ENCODE data around the gene SLC38A10. TPM values are rescaled to one million over a fixed set of nuclear protein-coding genes. Genes with fewer than 3 reads are reported as not detected.
A peak's percentile ranks its signal among the peaks of the same experiment; 100 is the strongest.

SLC38A10 gene
- polyA plus RNA-seq, 1 donor (not counting 4 experiments of a cell fraction or from before 2014, with no cell fraction given) = 16.8 TPM

- Histone ChIP-seq H3K9ac (ENCODE audit: control insufficient read depth, extremely low read depth, insufficient read depth, low read length) (peak overlapping the region; percentile 92), H3K9me3 (ENCODE audit: control insufficient read depth, low read depth, low read length) (no peaks in the 10 kb centered on the region), H3K79me2 (ENCODE audit: control insufficient read depth, insufficient read depth, low read length) (peaks cover 35% of the 10 kb centered on the region), H3K27me3 (ENCODE audit: control insufficient read depth, extremely low read depth, insufficient read depth, low read length) (no peaks in the 10 kb centered on the region), H3K4me3 (ENCODE audit: control insufficient read depth in 2 of 3, extremely low read depth in 1 of 3, insufficient read depth in 2 of 3, low read depth in 1 of 3, low read length in 3 of 3) (peak overlapping the region; percentile 76 to 96 (median 84)), H3K4me1 (ENCODE audit: control insufficient read depth, extremely low read depth, insufficient read depth, low read length) (peaks cover 19% of the 10 kb centered on the region), H4K20me1 (ENCODE audit: control insufficient read depth, extremely low read depth, insufficient read depth, low read length) (no peaks in the 10 kb centered on the region), H3K9me1 (ENCODE audit: control insufficient read depth, extremely low read depth, insufficient read depth, low read length) (no peaks in the 10 kb centered on the region), H3K27ac (ENCODE audit: control insufficient read depth, insufficient read depth, low read length) (peak overlapping the region; percentile 50), H2AFZ (ENCODE audit: control insufficient read depth, low read length) (peak overlapping the region; percentile 72), H3K36me3 (ENCODE audit: control insufficient read depth in 2 of 2, extremely low read depth in 1 of 2, insufficient read depth in 2 of 2, low read length in 2 of 2) (peaks cover 6 to 8% of the 10 kb centered on the region in 2 experiments), H3K4me2 (ENCODE audit: control insufficient read depth, extremely low read depth, insufficient read depth, low read depth, low read length) (peak overlapping the region; percentile 98)
- DNase-seq (ENCODE audit: low read depth, low spot score) (no peak), FAIRE-seq (no peak)
- dilution Hi-C loops (cut with MboI; ENCODE audit: extremely low pct_ligation_motif_present, low sequenced_read_pairs) = no loop called here
- TF ChIP-seq CTCF (optimal IDR thresholded peaks at IDR 0.05 in 1 of 3, IDR thresholded peaks at IDR 0.05 in 1 of 3, conservative IDR thresholded peaks at IDR 0.05 in 1 of 3; ENCODE audit: extremely low read depth in 1 of 3, insufficient read depth in 2 of 3, low read length in 3 of 3) (no peak), EZH2 (IDR thresholded peaks at IDR 0.05; ENCODE audit: low read length) (no peak)
Observed at GRCh38 chr17:81238490-81238814, 56.7 kb downstream of the SLC38A10 start.

GRCh38 chr17:81237591-81238489 lies 57.3 kb downstream of the SLC38A10 start:
- H3K27ac ChIP-seq (ENCODE audit: control insufficient read depth, insufficient read depth, low read length) = peak overlapping the region; percentile 50
- DNase-seq (ENCODE audit: low read depth, low spot score) (no peak), FAIRE-seq (no peak)
- no peaks in the 10 kb centered on the region for H3K9me3 ChIP-seq (ENCODE audit: control insufficient read depth, low read depth, low read length)
- H3K4me1 ChIP-seq (ENCODE audit: control insufficient read depth, extremely low read depth, insufficient read depth, low read length) = peaks cover 19% of the 10 kb centered on the region
- H2AFZ ChIP-seq (ENCODE audit: control insufficient read depth, low read length) = no peak overlapping the region
- H3K36me3 ChIP-seq (ENCODE audit: control insufficient read depth in 2 of 2, extremely low read depth in 1 of 2, insufficient read depth in 2 of 2, low read length in 2 of 2) = peaks cover 6 to 11% of the 10 kb centered on the region in 2 experiments
- no peak for TF ChIP-seq EZH2 (IDR thresholded peaks at IDR 0.05; ENCODE audit: low read length)
- no peak for TF ChIP-seq CTCF (optimal IDR thresholded peaks at IDR 0.05 in 1 of 3, IDR thresholded peaks at IDR 0.05 in 1 of 3, conservative IDR thresholded peaks at IDR 0.05 in 1 of 3; ENCODE audit: extremely low read depth in 1 of 3, insufficient read depth in 2 of 3, low read length in 3 of 3)
- no peaks in the 10 kb centered on the region for H4K20me1 ChIP-seq (ENCODE audit: control insufficient read depth, extremely low read depth, insufficient read depth, low read length)
- peaks cover 35% of the 10 kb centered on the region for H3K79me2 ChIP-seq (ENCODE audit: control insufficient read depth, insufficient read depth, low read length)
- H3K9ac ChIP-seq (ENCODE audit: control insufficient read depth, extremely low read depth, insufficient read depth, low read length) = peak overlapping the region; percentile 92
- H3K4me2 ChIP-seq (ENCODE audit: control insufficient read depth, extremely low read depth, insufficient read depth, low read depth, low read length) = peak overlapping the region; percentile 98
- no peaks in the 10 kb centered on the region for H3K27me3 ChIP-seq (ENCODE audit: control insufficient read depth, extremely low read depth, insufficient read depth, low read length)
- dilution Hi-C loops (cut with MboI; ENCODE audit: extremely low pct_ligation_motif_present, low sequenced_read_pairs) = no loop called here
- H3K4me3 ChIP-seq (ENCODE audit: control insufficient read depth in 2 of 3, extremely low read depth in 1 of 3, insufficient read depth in 2 of 3, low read depth in 1 of 3, low read length in 3 of 3) = peak overlapping the region; percentile 76 to 96 (median 84)
- H3K9me1 ChIP-seq (ENCODE audit: control insufficient read depth, extremely low read depth, insufficient read depth, low read length) = no peaks in the 10 kb centered on the region
